ENCODE data around the gene LPP. TPM values are rescaled to one million over a fixed set of nuclear protein-coding genes. Genes with fewer than 3 reads are reported as not detected.

The LPP gene
- polyA plus RNA-seq, 3 donors, result 14.1 to 23.2 (median 15.3) TPM

- Histone ChIP-seq H3K4me2 (replicated peaks; ENCODE audit: extremely low read depth, low read length, poor library complexity, severe bottlenecking) (no peak overlapping the region), H3K4me1 (ENCODE audit: control insufficient read depth in 1 of 2, insufficient read depth in 2 of 2, low read length in 2 of 2) (peaks cover 6 to 8% of the 10 kb centered on the region in 2 donors), H3K4me3 (replicated peaks in 1 of 3; ENCODE audit: low read depth in 2 of 3, low read length in 3 of 3) (no peak overlapping the region), H3K27ac (ENCODE audit: low read depth in 1 of 2, low read length in 2 of 2) (no peak overlapping the region), H4K20me1 (ENCODE audit: insufficient read depth, low read length) (no peaks in the 10 kb centered on the region), H3K79me2 (ENCODE audit: insufficient read depth, low read length) (no peaks in the 10 kb centered on the region), H3K36me3 (replicated peaks in 1 of 2; ENCODE audit: control insufficient read depth in 1 of 2, insufficient read depth in 2 of 2, low read length in 2 of 2) (no peaks in the 10 kb centered on the region), H3K27me3 (ENCODE audit: control insufficient read depth in 2 of 2, insufficient read depth in 2 of 2, low read length in 2 of 2) (no peaks in the 10 kb centered on the region), H3K9me3 (replicated peaks in 1 of 2; ENCODE audit: control insufficient read depth in 1 of 2, insufficient read depth in 1 of 2, low read length in 2 of 2) (no peaks in the 10 kb centered on the region), H3K9ac (ENCODE audit: insufficient read depth, low read length, poor library complexity, severe bottlenecking) (no peak overlapping the region), H2AFZ (ENCODE audit: insufficient read depth, low read depth, low read length, poor library complexity, severe bottlenecking) (no peak overlapping the region)
- Mint-ChIP-seq H3K36me3 (peaks cover 16 to 20% of the 10 kb centered on the region in 2 donors), H3K4me3 (no peak overlapping the region), H3K9me3 (peaks cover 0 to 2% (median 0%) of the 10 kb centered on the region in 7 donors), H3K27ac (no peak overlapping the region), H3K27me3 (ENCODE audit: low read depth in 3 of 3) (peaks cover 0 to 2% (median 0%) of the 10 kb centered on the region in 3 donors), H3K4me1 (peaks cover 9% of the 10 kb centered on the region)
- intact Hi-C loops (cut with micrococcal nuclease), result no loop called here
- WGBS (ENCODE audit: insufficient coverage), result no CpG with 5 or more reads among the region's 1 CpG
- no peak for DNase-seq
- no peak for TF ChIP-seq CTCF (IDR thresholded peaks at IDR 0.05)
Observed at GRCh38 chr3:188729422-188729821, 575.5 kb downstream of the LPP start.

- Histone ChIP-seq H3K9ac (ENCODE audit: insufficient read depth, low read length, poor library complexity, severe bottlenecking) (no peak overlapping the region), H3K36me3 (replicated peaks in 1 of 2; ENCODE audit: control insufficient read depth in 1 of 2, insufficient read depth in 2 of 2, low read length in 2 of 2) (no peaks in the 10 kb centered on the region), H3K4me1 (ENCODE audit: control insufficient read depth in 1 of 2, insufficient read depth in 2 of 2, low read length in 2 of 2) (peaks cover 2 to 3% of the 10 kb centered on the region in 2 donors), H3K79me2 (ENCODE audit: insufficient read depth, low read length) (no peaks in the 10 kb centered on the region), H3K4me2 (replicated peaks; ENCODE audit: extremely low read depth, low read length, poor library complexity, severe bottlenecking) (no peak overlapping the region), H4K20me1 (ENCODE audit: insufficient read depth, low read length) (no peaks in the 10 kb centered on the region), H3K4me3 (replicated peaks in 1 of 3; ENCODE audit: low read depth in 2 of 3, low read length in 3 of 3) (no peak overlapping the region), H3K9me3 (replicated peaks in 1 of 2; ENCODE audit: control insufficient read depth in 1 of 2, insufficient read depth in 1 of 2, low read length in 2 of 2) (no peaks in the 10 kb centered on the region), H3K27me3 (ENCODE audit: control insufficient read depth in 2 of 2, insufficient read depth in 2 of 2, low read length in 2 of 2) (no peaks in the 10 kb centered on the region), H3K27ac (ENCODE audit: low read depth in 1 of 2, low read length in 2 of 2) (no peak overlapping the region), H2AFZ (ENCODE audit: insufficient read depth, low read depth, low read length, poor library complexity, severe bottlenecking) (no peak overlapping the region)
- peaks cover 8% of the 10 kb centered on the region in 2 donors for H3K36me3 Mint-ChIP-seq
- no CpG with 5 or more reads among the region's 1 CpG for WGBS (ENCODE audit: insufficient coverage)
- intact Hi-C loops (cut with micrococcal nuclease), result no loop called here
- H3K4me1 Mint-ChIP-seq, result peaks cover 7% of the 10 kb centered on the region
- DNase-seq, result no peak
- H3K9me3 Mint-ChIP-seq, result peaks cover 0 to 2% (median 0%) of the 10 kb centered on the region in 7 donors
- no peak overlapping the region for H3K27ac Mint-ChIP-seq
- TF ChIP-seq CTCF (IDR thresholded peaks at IDR 0.05), result no peak
- peaks cover 0 to 4% (median 2%) of the 10 kb centered on the region in 3 donors for H3K27me3 Mint-ChIP-seq (ENCODE audit: low read depth in 3 of 3)
- H3K4me3 Mint-ChIP-seq, result no peak overlapping the region
Observed at GRCh38 chr3:188734395-188734794, 580.4 kb downstream of the LPP start.

All from CD14-positive monocyte (primary cell).